Forelimb muscle (tissue), 1 donor: ENCODE data around the gene PTPN1. TPM values are rescaled to one million over a fixed set of nuclear protein-coding genes. Genes with fewer than 3 reads are reported as not detected.

Experiments used
- DNase-seq: peaks from one replicate; pipeline ENCODE4 v3.0.0-alpha.2; 2013; ENCODE audit warnings: low read depth
- polyA plus RNA-seq: library from polyadenylated mRNA; unstranded; fragments of 120-200 nt; gene quantifications from one replicate; pipeline ENCODE4 v1.2.1, GENCODE V29; 2013; ENCODE audit not compliant: insufficient read length

Gene PTPN1
- polyA plus RNA-seq, 1 donor: 18.1 TPM

GRCh38 chr20:50634191-50634590, 124.0 kb downstream of the PTPN1 start:
- no peak for DNase-seq

Other genes with a start within 250 kb of the PTPN1 start
- 7.5 TPM for gene RIPOR3, start 181.2 kb downstream of the PTPN1 start, polyA plus RNA-seq
- gene PARD6B, start 221.2 kb downstream of the PTPN1 start, polyA plus RNA-seq: 0.38 TPM